Measurements from ENCODE around the gene EHHADH.

DNA sequence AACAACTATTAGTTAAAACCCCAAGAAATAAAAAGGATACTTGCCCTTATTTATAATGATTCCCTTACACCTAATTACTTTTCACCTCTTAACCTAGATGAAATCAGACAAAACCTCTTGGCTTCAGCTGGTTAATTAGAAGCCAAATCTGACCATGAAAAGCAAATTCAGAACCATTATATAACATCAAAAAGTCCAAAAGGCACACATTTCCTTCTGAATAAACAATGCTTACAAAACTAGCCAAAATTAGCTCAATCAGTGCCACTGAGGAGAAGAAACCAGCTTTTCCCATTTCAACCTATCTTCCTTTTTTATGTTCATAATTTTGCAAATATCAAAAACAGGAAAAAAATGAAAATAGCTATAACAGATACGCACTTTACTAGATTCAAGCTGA, 3.2 kb downstream of the EHHADH start:
- no peak for TF ChIP-seq CTCF (IDR thresholded peaks at IDR 0.05 in 4 of 5, conservative IDR thresholded peaks at IDR 0.05 in 1 of 5)
- no peak for TF ChIP-seq POLR2A (IDR thresholded peaks at IDR 0.05)
